Measurements from ENCODE around the gene SLAIN1. TPM values are rescaled to one million over a fixed set of nuclear protein-coding genes. Genes with fewer than 3 reads are reported as not detected.

The SLAIN1 gene
- total and polyA plus RNA-seq, 2 of the 8 experiments (the other 6 are each of a cell fraction or from before 2014, with no cell fraction given), result 35.0 to 37.7 TPM

GRCh38 chr13:77701305-77701704 is 3.8 kb downstream of the SLAIN1 start (continued):
- TF ChIP-seq CHD2 (IDR thresholded peaks at IDR 0.05; ENCODE audit: low read length), result no peak
- TF ChIP-seq KDM4A (IDR thresholded peaks at IDR 0.05; ENCODE audit: low read depth, low read length, severe bottlenecking), result no peak
- no peak for TF ChIP-seq SRF (IDR thresholded peaks at IDR 0.05; ENCODE audit: low read depth, low read length)
- TF ChIP-seq USF2 (IDR thresholded peaks at IDR 0.05; ENCODE audit: low read length), result no peak
- TF ChIP-seq TAF1 (IDR thresholded peaks at IDR 0.05; ENCODE audit: low read depth, low read length), result no peak

All from H1 (cell line).